Erythroblast (primary cell): ENCODE data around the gene SUGCT.
"Not testable (repeated sequence)": the region's sequence is repeated elsewhere in the genome, so short reads cannot be mapped to it uniquely, and the experiment has no call there.

ENCODE experiments used
- DNase-seq, 2 experiments: peaks; one replicate each; lab custom pipeline; 2025; lab: John Stamatoyannopoulos, UW
- GATA1 ChIP-seq: IDR thresholded peaks from 2 replicates; pipeline ENCODE4 v1.6.1; 2011; ENCODE audit warnings: low read depth, mild to moderate bottlenecking, control low read depth, low read length, moderate library complexity
- POLR2A ChIP-seq: IDR thresholded peaks from 2 replicates; pipeline ENCODE4 v1.6.1; 2011; ENCODE audit warnings: mild to moderate bottlenecking, low read length

SUGCT gene

GRCh38 chr7:40134428-40135316 lies at the start of gene SUGCT, which contains the start of gene MPLKIP:
Gene SUGCT (plus strand): TSS chr7:40135005.
Gene MPLKIP (minus strand): TSS chr7:40134622. CDS start chr7:40134567, 55 bp downstream.
- DNase-seq: peak; percentile 92 to 96
- no peak for TF ChIP-seq GATA1
- TF ChIP-seq POLR2A: peak; percentile 92

GRCh38 chr7:40092182-40092581 lies 42.6 kb upstream of the SUGCT start:
- TF ChIP-seq GATA1: no peak
- no peak for TF ChIP-seq POLR2A
- DNase-seq: no peak

GRCh38 chr7:40093631-40094350 lies 41.0 kb upstream of the SUGCT start:
- no peak for DNase-seq
- TF ChIP-seq POLR2A (no peak), GATA1 (no peak)

GRCh38 chr7:40095230-40095629 lies 39.6 kb upstream of the SUGCT start:
- TF ChIP-seq GATA1 (no peak), POLR2A (no peak)
- no peak for DNase-seq

GRCh38 chr7:40095695-40096327 lies 39.0 kb upstream of the SUGCT start:
- TF ChIP-seq POLR2A: no peak
- TF ChIP-seq GATA1: no peak
- no peak for DNase-seq

GRCh38 chr7:40097728-40098127 lies 37.1 kb upstream of the SUGCT start:
- TF ChIP-seq GATA1 (no peak), POLR2A (no peak)
- no peak for DNase-seq

- no peak for DNase-seq
- no peak for TF ChIP-seq POLR2A
- no peak for TF ChIP-seq GATA1
Observed at GRCh38 chr7:40098810-40099209, 36.0 kb upstream of the SUGCT start.

GRCh38 chr7:40099837-40100236 lies 35.0 kb upstream of the SUGCT start:
- no peak for DNase-seq
- no peak for TF ChIP-seq POLR2A

GRCh38 chr7:40101201-40101600 lies 33.6 kb upstream of the SUGCT start:
- no peak for DNase-seq
- TF ChIP-seq POLR2A: no peak
- TF ChIP-seq GATA1: no peak

GRCh38 chr7:40102897-40103296 lies 31.9 kb upstream of the SUGCT start:
- peak in 1 of 2 experiments; percentile 35 for DNase-seq
- TF ChIP-seq GATA1 (no peak), POLR2A (no peak)

GRCh38 chr7:40105879-40106473 lies 28.8 kb upstream of the SUGCT start:
- DNase-seq: no peak
- TF ChIP-seq POLR2A (no peak), GATA1 (no peak)

- no peak for TF ChIP-seq POLR2A
- TF ChIP-seq GATA1: no peak
- DNase-seq: no peak
Observed at GRCh38 chr7:40115936-40116335, 18.9 kb upstream of the SUGCT start.

GRCh38 chr7:40117199-40117598 lies 17.6 kb upstream of the SUGCT start:
- DNase-seq: not testable (repeated sequence)

- DNase-seq: not testable (repeated sequence)
Observed at GRCh38 chr7:40118201-40118600, 16.6 kb upstream of the SUGCT start.
